Muscle layer of duodenum (tissue), 2 donors: ENCODE results near the gene DAB2IP.

Experiments
- H3K27ac ChIP-seq: one replicate; pipeline ENCODE4 v1.7.0; 2013; ENCODE audit warnings: mild to moderate bottlenecking, low read length
- H3K27me3 ChIP-seq: one replicate; pipeline ENCODE4 v1.7.0; 2013; ENCODE audit warnings: low read depth, mild to moderate bottlenecking, control low read depth, low read length
- H3K36me3 ChIP-seq, 2 donors: one replicate each; pipeline ENCODE4 v1.7.0; 2013; ENCODE audit warnings: low read length in 2 of 2, control low read depth in 1 of 2, mild to moderate bottlenecking in 1 of 2; ENCODE audit not compliant: insufficient read depth in 2 of 2, control insufficient read depth in 1 of 2
- H3K4me1 ChIP-seq, 2 donors: one replicate each; pipeline ENCODE4 v1.7.0; 2013; ENCODE audit warnings: low read length in 2 of 2, mild to moderate bottlenecking in 2 of 2, control low read depth in 1 of 2, moderate library complexity in 1 of 2; ENCODE audit not compliant: insufficient read depth in 2 of 2, control insufficient read depth in 1 of 2
- H3K4me3 ChIP-seq, 2 donors: one replicate each; pipeline ENCODE4 v1.7.0; 2013; ENCODE audit warnings: low read length in 2 of 2, low read depth in 1 of 2, mild to moderate bottlenecking in 1 of 2
- H3K9me3 ChIP-seq, 2 donors: one replicate each; pipeline ENCODE4 v1.7.0; 2013; ENCODE audit warnings: low read length in 2 of 2, control low read depth in 1 of 2, mild to moderate bottlenecking in 1 of 2; ENCODE audit not compliant: control insufficient read depth in 1 of 2
- donor health status: healthy.

DAB2IP gene

GRCh38 chr9:121822093-121823085 lies 171.0 kb downstream of the DAB2IP start:
- H3K27ac ChIP-seq = no peak overlapping the region
- peaks cover 0 to 6% of the 10 kb centered on the region in 2 donors for H3K36me3 ChIP-seq
- no peaks in the 10 kb centered on the region for H3K27me3 ChIP-seq
- H3K4me1 ChIP-seq = peaks cover 0 to 3% of the 10 kb centered on the region in 2 donors
- no peak overlapping the region for H3K4me3 ChIP-seq
- no peaks in the 10 kb centered on the region for H3K9me3 ChIP-seq

DNA sequence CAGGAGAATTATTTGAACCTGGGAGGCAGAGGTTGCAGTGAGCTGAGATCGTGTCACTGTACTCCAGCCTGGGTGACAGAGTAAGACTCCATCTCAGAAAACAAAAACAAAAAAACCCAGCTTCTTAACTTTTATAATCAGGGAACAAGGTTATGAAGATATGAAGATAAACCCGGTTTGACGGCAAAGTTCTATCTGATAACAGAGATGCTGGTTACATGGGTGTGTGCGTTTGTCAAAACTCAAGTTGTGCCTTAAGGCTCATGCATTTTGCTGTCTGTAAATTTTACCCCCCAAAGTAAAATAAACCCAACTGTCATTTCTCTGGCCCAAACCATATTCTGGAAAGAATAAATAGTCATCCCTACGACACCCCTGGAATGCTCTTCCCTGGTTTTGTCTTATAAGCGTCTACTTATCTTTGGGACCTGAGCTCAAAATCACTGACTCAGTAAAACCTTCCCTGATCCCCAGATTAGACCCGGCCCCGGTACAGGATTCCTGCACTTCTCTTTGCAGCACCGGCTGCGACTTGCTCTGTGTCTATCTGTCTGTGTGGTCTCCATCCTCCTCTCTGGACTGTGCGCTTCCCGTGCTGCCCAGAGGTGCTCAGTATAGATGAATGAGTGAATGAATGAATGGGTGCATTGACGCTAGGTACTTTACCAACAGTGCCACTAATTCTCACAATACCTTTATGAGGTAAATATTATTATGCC lies 172.2 kb downstream of the DAB2IP start:
- no peak overlapping the region for H3K27ac ChIP-seq
- H3K9me3 ChIP-seq = no peaks in the 10 kb centered on the region
- no peaks in the 10 kb centered on the region for H3K27me3 ChIP-seq
- peaks cover 0 to 3% of the 10 kb centered on the region in 2 donors for H3K4me1 ChIP-seq
- no peak overlapping the region for H3K4me3 ChIP-seq
- peaks cover 0 to 6% of the 10 kb centered on the region in 2 donors for H3K36me3 ChIP-seq

DNA sequence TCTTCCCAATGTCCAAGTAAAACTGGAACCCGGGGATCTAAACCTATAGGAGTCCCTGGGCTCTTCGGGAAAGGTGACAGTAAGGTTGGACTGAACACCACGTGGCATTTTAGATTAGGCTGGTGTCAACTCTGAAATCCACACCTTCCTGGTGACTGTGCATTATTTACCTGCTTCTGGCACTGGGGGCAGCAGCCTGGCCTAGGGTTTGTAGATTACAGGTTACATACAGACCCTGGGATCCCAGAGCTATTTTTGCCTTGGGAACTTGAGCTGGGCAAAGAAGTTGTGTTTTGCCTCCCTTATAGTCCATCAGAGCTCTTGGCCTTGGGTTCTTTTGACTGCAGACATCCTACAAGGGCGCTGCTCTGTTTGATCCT lies 173.2 kb downstream of the DAB2IP start:
- H3K4me3 ChIP-seq = no peak overlapping the region
- no peaks in the 10 kb centered on the region for H3K4me1 ChIP-seq
- H3K27ac ChIP-seq = no peak overlapping the region

DNA sequence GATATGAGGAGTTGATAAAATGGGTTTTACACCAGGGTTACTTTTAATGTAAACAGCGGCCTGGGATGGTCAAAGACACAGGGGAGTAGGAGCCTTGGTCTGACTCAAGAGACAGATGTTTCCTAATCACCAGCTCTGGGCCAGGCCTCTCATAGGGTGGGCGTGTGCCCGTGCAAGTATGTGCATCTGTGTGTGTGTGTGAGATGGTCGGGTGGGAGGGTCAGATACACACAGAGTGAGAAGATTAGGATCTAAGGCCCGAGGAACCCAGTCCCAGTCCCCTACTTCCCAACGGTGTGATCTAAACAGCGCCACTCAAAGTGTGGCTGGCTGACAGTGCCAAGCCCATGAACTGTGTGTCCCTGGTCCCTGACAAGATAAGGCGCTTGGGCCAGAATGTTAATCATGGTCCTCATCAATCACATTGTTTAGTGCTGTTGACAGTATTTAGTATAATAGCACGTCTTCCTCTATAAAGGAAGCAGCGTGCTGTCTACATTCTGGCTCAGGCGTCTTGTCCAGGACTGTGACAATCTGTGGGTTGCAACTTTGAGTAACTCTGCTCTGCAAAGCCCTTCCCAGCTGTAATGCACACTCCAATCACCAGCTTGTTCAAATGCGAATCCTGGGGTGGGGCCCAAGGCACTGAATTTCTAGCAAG lies 173.7 kb downstream of the DAB2IP start:
- H3K27ac ChIP-seq = no peak overlapping the region
- H3K36me3 ChIP-seq = peaks cover 0 to 6% of the 10 kb centered on the region in 2 donors
- no peaks in the 10 kb centered on the region for H3K4me1 ChIP-seq
- no peaks in the 10 kb centered on the region for H3K27me3 ChIP-seq
- no peak overlapping the region for H3K4me3 ChIP-seq
- H3K9me3 ChIP-seq = no peaks in the 10 kb centered on the region

More for the DNA sequence above, 173.2 kb downstream of the DAB2IP start:
- H3K36me3 ChIP-seq = peaks cover 0 to 6% of the 10 kb centered on the region in 2 donors
- H3K27me3 ChIP-seq = no peaks in the 10 kb centered on the region
- no peaks in the 10 kb centered on the region for H3K9me3 ChIP-seq

DNA sequence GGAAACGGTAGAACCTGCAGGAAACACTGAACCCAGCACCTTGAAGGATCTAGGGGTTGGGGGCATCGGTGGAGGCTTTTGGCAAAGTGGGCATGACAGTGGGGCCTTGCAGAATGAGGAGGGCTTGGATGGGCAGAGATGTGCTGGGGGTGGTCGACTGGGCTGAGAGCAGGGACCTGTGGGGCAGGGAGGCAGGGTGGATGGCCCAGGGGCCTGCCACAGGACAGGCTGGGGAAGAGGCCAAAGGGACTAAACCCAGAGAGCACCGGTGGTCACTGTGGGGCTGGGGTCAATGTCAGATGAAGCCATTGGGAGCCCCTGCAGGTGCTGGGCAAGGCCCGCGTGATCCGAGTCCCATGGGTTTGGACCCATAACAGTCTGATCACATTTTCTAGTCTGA lies 175.3 kb downstream of the DAB2IP start:
- no peak overlapping the region for H3K4me3 ChIP-seq
- no peaks in the 10 kb centered on the region for H3K27me3 ChIP-seq
- H3K36me3 ChIP-seq = peaks cover 0 to 6% of the 10 kb centered on the region in 2 donors
- no peaks in the 10 kb centered on the region for H3K9me3 ChIP-seq
- H3K4me1 ChIP-seq = no peaks in the 10 kb centered on the region
- no peak overlapping the region for H3K27ac ChIP-seq

- Histone ChIP-seq H3K27me3 (no peaks in the 10 kb centered on the region), H3K4me1 (no peaks in the 10 kb centered on the region), H3K36me3 (peaks cover 0 to under 1% of the 10 kb centered on the region in 2 donors), H3K4me3 (no peak overlapping the region), H3K9me3 (no peaks in the 10 kb centered on the region), H3K27ac (no peak overlapping the region)
These were observed 176.0 kb downstream of the DAB2IP start for GRCh38 chr9:121827251-121827967.

DNA sequence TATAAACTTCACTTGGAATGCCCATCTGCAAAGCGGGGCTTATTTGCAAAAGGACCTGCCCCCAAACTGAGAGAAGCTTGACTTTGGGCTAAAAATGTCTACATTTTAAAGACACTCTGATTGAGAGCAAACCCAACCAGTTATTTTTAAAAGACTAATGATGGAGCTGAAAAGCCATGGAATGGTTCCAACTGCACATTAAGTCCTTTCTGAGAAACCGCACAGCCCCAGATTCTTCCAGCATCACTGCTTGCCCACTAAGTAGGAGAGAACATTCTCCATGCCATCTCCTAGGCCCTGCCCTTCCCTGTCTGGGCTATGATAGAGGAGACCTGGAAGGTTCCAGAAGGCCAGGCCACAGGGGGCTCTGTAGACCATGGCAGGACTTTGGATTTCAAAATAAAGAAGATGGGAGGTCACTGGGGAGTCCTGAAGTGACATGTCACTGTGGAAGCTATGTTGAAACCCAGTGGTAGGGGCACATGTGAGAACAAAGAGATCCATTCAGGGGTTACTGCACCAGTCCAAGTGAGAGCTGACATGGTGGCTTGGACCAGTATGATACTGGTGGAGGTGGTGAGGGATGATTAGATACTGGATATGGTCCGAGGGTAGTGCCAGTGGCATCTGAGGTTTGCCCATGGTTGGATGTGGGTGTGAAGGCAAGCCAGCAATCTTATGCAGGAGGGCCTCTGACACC lies 179.2 kb downstream of the DAB2IP start:
- Histone ChIP-seq H3K4me1 (no peaks in the 10 kb centered on the region), H3K4me3 (no peak overlapping the region), H3K9me3 (no peaks in the 10 kb centered on the region), H3K27me3 (no peaks in the 10 kb centered on the region), H3K27ac (no peak overlapping the region), H3K36me3 (no peaks in the 10 kb centered on the region)

DNA sequence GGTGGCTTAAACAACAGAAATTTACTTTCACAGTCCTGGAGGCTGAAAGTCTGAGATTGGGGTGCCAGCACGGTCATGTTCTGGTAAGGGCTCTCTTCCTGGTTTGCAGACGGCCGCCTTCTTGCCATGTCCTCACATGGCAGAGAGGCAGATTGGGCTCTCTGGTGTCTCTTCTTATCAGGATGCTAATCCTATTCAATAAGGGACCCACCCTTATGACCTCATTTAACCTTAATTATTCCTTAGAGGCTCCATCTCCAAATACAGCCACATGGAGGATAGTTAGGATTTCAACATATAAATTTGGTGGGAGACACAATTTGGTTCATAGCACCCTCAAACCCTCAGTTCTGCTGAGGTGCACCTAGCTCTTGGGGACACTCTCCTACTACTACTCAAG lies 180.4 kb downstream of the DAB2IP start:
- H3K36me3 ChIP-seq = no peaks in the 10 kb centered on the region
- H3K27ac ChIP-seq = no peak overlapping the region
- H3K27me3 ChIP-seq = no peaks in the 10 kb centered on the region
- no peak overlapping the region for H3K4me3 ChIP-seq
- H3K9me3 ChIP-seq = no peaks in the 10 kb centered on the region
- no peaks in the 10 kb centered on the region for H3K4me1 ChIP-seq

- Histone ChIP-seq H3K9me3 (no peaks in the 10 kb centered on the region), H3K4me1 (peaks cover 0 to under 1% of the 10 kb centered on the region in 2 donors), H3K4me3 (no peak overlapping the region), H3K27me3 (no peaks in the 10 kb centered on the region), H3K27ac (no peak overlapping the region), H3K36me3 (no peaks in the 10 kb centered on the region)
These were observed 181.6 kb downstream of the DAB2IP start for GRCh38 chr9:121833061-121833460.
